ENCODE results near the gene SLC9A9. TPM values are rescaled to one million over a fixed set of nuclear protein-coding genes. Genes with fewer than 3 reads are reported as not detected.

Gene SLC9A9
- total and polyA plus RNA-seq, 2 donors from 2014 or later, result 3.7 to 16.5 TPM

DNA sequence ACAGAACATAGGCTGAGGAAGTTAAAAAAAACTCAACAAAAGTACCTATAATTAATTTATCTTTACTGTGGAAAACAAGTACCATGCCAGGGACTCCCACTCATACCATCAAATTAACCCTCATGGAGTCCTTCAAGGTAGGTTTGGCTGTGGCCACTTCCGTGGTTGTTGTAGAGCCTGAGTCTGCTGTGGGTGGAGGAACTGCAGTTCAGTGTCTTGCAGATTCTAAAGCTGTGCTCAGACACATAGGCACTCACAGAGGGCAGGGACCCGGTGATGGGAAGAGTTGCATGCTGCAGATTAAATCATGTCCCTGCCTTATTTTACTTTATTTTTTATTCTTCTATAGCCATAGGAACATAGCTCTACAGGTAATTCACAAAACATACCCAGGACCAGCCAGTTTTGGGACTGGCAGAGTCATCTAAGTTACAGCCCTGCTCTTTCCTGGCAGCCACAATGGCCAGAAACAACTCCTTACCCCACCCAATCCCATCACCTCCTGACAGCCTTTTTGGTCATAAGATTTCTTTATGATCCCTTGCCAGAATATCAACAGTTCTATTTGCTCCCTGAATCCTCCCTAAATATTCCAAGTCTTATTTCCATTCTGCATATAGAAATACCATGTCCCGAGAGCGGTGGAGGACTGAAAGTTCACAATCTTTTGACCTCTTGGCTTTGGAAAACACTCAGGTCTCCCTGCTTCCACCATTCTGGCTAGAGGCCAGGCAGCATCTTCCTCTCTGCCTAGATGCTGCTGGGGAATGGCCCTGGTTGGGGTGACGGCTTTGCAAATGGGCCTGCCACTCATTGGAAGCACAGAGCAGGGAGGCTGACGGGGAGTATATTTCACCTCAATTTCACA, 535.0 kb downstream of the SLC9A9 start:
- no peaks in the 10 kb centered on the region for H3K9me3 ChIP-seq (ENCODE audit: control insufficient read depth in 2 of 3, insufficient read depth in 1 of 3, low read length in 3 of 3)
- H3K4me3 ChIP-seq (ENCODE audit: low read length in 3 of 3), result no peak overlapping the region
- FAIRE-seq (no peak), DNase-seq (no peak)
- H3K4me1 ChIP-seq (ENCODE audit: control insufficient read depth in 2 of 3, insufficient read depth in 2 of 3, low read depth in 1 of 3, low read length in 3 of 3), result no peaks in the 10 kb centered on the region
- no peaks in the 10 kb centered on the region for H3K27me3 ChIP-seq (ENCODE audit: control insufficient read depth, insufficient read depth, low read length)
- intact Hi-C loops (cut with DNase I), result no loop called here
- H3K9ac ChIP-seq (ENCODE audit: low read length in 3 of 3), result no peak overlapping the region
- TF ChIP-seq, protein P1, sequence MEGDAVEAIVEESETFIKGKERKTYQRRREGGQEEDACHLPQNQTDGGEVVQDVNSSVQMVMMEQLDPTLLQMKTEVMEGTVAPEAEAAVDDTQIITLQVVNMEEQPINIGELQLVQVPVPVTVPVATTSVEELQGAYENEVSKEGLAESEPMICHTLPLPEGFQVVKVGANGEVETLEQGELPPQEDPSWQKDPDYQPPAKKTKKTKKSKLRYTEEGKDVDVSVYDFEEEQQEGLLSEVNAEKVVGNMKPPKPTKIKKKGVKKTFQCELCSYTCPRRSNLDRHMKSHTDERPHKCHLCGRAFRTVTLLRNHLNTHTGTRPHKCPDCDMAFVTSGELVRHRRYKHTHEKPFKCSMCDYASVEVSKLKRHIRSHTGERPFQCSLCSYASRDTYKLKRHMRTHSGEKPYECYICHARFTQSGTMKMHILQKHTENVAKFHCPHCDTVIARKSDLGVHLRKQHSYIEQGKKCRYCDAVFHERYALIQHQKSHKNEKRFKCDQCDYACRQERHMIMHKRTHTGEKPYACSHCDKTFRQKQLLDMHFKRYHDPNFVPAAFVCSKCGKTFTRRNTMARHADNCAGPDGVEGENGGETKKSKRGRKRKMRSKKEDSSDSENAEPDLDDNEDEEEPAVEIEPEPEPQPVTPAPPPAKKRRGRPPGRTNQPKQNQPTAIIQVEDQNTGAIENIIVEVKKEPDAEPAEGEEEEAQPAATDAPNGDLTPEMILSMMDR (IDR thresholded peaks at IDR 0.05; ENCODE audit: borderline replicate concordance, extremely low read depth, insufficient read depth), result no peak
- no peaks in the 10 kb centered on the region for H3K36me3 ChIP-seq (ENCODE audit: control insufficient read depth in 2 of 3, insufficient read depth in 3 of 3, low read length in 3 of 3)
- H3K27ac ChIP-seq (ENCODE audit: low read depth in 2 of 2, low read length in 2 of 2), result no peak overlapping the region

DNA sequence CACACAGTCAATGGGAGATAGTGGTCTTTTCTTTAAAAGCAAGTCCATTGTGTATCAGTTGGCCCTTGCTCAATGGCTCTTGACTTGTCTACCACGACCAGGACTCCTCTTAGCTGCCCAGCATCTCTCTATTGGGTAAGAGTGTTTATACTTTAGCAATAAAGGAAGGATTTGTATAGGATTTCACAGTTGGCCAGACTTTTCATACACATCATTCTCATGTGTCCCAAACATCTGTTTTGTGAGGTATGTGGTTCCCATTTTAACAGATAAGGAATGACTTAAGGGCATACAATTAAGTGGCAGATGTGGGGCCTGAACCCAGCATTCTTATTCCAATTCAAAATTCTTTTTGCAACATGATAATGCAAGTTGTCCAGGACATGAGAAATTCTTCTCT, 537.2 kb downstream of the SLC9A9 start:
- no peaks in the 10 kb centered on the region for H3K36me3 ChIP-seq (ENCODE audit: control insufficient read depth in 2 of 3, insufficient read depth in 3 of 3, low read length in 3 of 3)
- no peaks in the 10 kb centered on the region for H3K4me1 ChIP-seq (ENCODE audit: control insufficient read depth in 2 of 3, insufficient read depth in 2 of 3, low read depth in 1 of 3, low read length in 3 of 3)
- FAIRE-seq, result no peak
- H3K27me3 ChIP-seq (ENCODE audit: control insufficient read depth, insufficient read depth, low read length), result no peaks in the 10 kb centered on the region
- TF ChIP-seq, protein P1 (IDR thresholded peaks at IDR 0.05; ENCODE audit: borderline replicate concordance, extremely low read depth, insufficient read depth), result no peak
- no peak overlapping the region for H3K9ac ChIP-seq (ENCODE audit: low read length in 3 of 3)
- intact Hi-C loops (cut with DNase I), result no loop called here
- no peaks in the 10 kb centered on the region for H3K9me3 ChIP-seq (ENCODE audit: control insufficient read depth in 2 of 3, insufficient read depth in 1 of 3, low read length in 3 of 3)
- no peak for DNase-seq
- no peak overlapping the region for H3K4me3 ChIP-seq (ENCODE audit: low read length in 3 of 3)
- no peak overlapping the region for H3K27ac ChIP-seq (ENCODE audit: low read depth in 2 of 2, low read length in 2 of 2)

GRCh38 chr3:143309705-143310104, 538.6 kb downstream of the SLC9A9 start:
- FAIRE-seq, result no peak
- TF ChIP-seq, protein P1 (IDR thresholded peaks at IDR 0.05; ENCODE audit: borderline replicate concordance, extremely low read depth, insufficient read depth), result no peak
- H3K9me3 ChIP-seq (ENCODE audit: control insufficient read depth in 2 of 3, insufficient read depth in 1 of 3, low read length in 3 of 3), result no peaks in the 10 kb centered on the region
- DNase-seq, result peak in 1 of 5 donors; percentile 51
- no peaks in the 10 kb centered on the region for H3K4me1 ChIP-seq (ENCODE audit: control insufficient read depth in 2 of 3, insufficient read depth in 2 of 3, low read depth in 1 of 3, low read length in 3 of 3)
- H3K9ac ChIP-seq (ENCODE audit: low read length in 3 of 3), result no peak overlapping the region
- H3K27me3 ChIP-seq (ENCODE audit: control insufficient read depth, insufficient read depth, low read length), result no peaks in the 10 kb centered on the region
- intact Hi-C loops (cut with DNase I), result no loop called here
- no peaks in the 10 kb centered on the region for H3K36me3 ChIP-seq (ENCODE audit: control insufficient read depth in 2 of 3, insufficient read depth in 3 of 3, low read length in 3 of 3)
- H3K27ac ChIP-seq (ENCODE audit: low read depth in 2 of 2, low read length in 2 of 2), result no peak overlapping the region
- no peak overlapping the region for H3K4me3 ChIP-seq (ENCODE audit: low read length in 3 of 3)
